ENCODE measurements around the gene RAF1.

Gene RAF1

GRCh38 chr3:12663936-12664908 lies at the start of gene RAF1:
Gene RAF1 (minus strand): TSS chr3:12664117. CDS start chr3:12618721, 45,396 bp downstream.
- CTCF ChIA-PET, result no interaction called here

GRCh38 chr3:12710062-12710461 lies 46.1 kb upstream of the RAF1 start:
- no peak for DNase-seq (ENCODE audit: low spot score)
- H3K27ac ChIP-seq, result no peak overlapping the region
- no peak for TF ChIP-seq CTCF (conservative IDR thresholded peaks at IDR 0.05; ENCODE audit: low read depth)
- CTCF ChIA-PET, result no interaction called here
- POLR2A ChIA-PET (ENCODE audit: low non-redundant PET), result no interaction called here

More at GRCh38 chr3:12663936-12664908, at the start of gene RAF1:
- H3K27ac ChIP-seq, result peak within 1 kb of the TSS; percentile 95
- no peak for TF ChIP-seq CTCF (conservative IDR thresholded peaks at IDR 0.05; ENCODE audit: low read depth)
- peak; percentile 87 for DNase-seq (ENCODE audit: low spot score)
- POLR2A ChIA-PET (ENCODE audit: low non-redundant PET), result no interaction called here

- CTCF ChIA-PET, result no interaction called here
- DNase-seq (ENCODE audit: low spot score), result no peak
- TF ChIP-seq CTCF (conservative IDR thresholded peaks at IDR 0.05; ENCODE audit: low read depth), result no peak
- H3K27ac ChIP-seq, result no peak overlapping the region
- POLR2A ChIA-PET (ENCODE audit: low non-redundant PET), result no interaction called here
Observed at GRCh38 chr3:12709334-12709733, 45.4 kb upstream of the RAF1 start.

GRCh38 chr3:12708584-12709192 lies 44.8 kb upstream of the RAF1 start:
- peak; percentile 41 for DNase-seq (ENCODE audit: low spot score)
- ChIA-PET POLR2A (ENCODE audit: low non-redundant PET) (no interaction called here), CTCF (no interaction called here)
- TF ChIP-seq CTCF (conservative IDR thresholded peaks at IDR 0.05; ENCODE audit: low read depth), result no peak
- no peak overlapping the region for H3K27ac ChIP-seq

GRCh38 chr3:12707449-12707848 lies 43.5 kb upstream of the RAF1 start:
- CTCF ChIA-PET, result no interaction called here
- no peak for DNase-seq (ENCODE audit: low spot score)
- no peak for TF ChIP-seq CTCF (conservative IDR thresholded peaks at IDR 0.05; ENCODE audit: low read depth)
- H3K27ac ChIP-seq, result no peak overlapping the region
- POLR2A ChIA-PET (ENCODE audit: low non-redundant PET), result no interaction called here

GRCh38 chr3:12706504-12707253 lies 42.8 kb upstream of the RAF1 start:
- CTCF ChIA-PET, result interaction anchor here (0.7 to 0.9 kb wide), 3 partner anchors 41 to 78 kb away, joined by 3 to 4 read pairs (median 3); no protein-coding TSS in a partner anchor
- peak; percentile 56 for DNase-seq (ENCODE audit: low spot score)
- H3K27ac ChIP-seq, result no peak overlapping the region
- POLR2A ChIA-PET (ENCODE audit: low non-redundant PET), result no interaction called here
- peak; percentile 73 for TF ChIP-seq CTCF (conservative IDR thresholded peaks at IDR 0.05; ENCODE audit: low read depth)

All from RWPE1 (cell line).